B cell (primary cell): Measurements from ENCODE around the gene CIZ1.

Source experiments
- EZH2 ChIP-seq: IDR thresholded peaks from 2 replicates; pipeline ENCODE4 v1.6.1; 2012; ENCODE audit warnings: borderline replicate concordance, low read depth, mild to moderate bottlenecking, moderate library complexity, low read length; ENCODE audit not compliant: insufficient read depth, poor library complexity, severe bottlenecking
- TF ChIP-seq, protein P1 (sequence below): fragments of 200-600 bp; IDR thresholded peaks from one replicate; pipeline ENCODE4 v1.8.0; 2022; ENCODE audit warnings: antibody characterized with exemption, mild to moderate bottlenecking

DNA sequence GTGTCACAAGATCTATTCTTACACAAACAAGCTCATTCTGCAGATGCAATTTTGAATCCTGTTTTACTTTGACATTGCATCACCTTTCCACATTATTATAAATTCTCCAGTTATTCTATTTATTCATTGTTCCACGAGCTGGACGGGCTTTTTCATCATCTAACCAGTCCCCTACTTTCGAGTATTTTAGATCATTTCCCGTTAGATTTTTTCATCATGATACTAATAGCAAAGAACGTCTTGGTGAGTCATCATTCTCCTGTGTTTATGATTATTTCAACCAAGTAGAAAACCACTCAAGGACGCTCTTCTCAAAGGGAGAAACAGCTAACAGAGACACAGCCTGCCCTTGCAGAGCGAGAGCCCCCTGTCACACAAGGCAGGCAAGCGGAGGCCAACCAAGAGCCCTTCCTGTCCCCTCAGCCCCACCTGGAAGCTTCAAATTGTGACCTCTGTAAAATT, 16.2 kb downstream of the CIZ1 start:
- TF ChIP-seq, protein P1, sequence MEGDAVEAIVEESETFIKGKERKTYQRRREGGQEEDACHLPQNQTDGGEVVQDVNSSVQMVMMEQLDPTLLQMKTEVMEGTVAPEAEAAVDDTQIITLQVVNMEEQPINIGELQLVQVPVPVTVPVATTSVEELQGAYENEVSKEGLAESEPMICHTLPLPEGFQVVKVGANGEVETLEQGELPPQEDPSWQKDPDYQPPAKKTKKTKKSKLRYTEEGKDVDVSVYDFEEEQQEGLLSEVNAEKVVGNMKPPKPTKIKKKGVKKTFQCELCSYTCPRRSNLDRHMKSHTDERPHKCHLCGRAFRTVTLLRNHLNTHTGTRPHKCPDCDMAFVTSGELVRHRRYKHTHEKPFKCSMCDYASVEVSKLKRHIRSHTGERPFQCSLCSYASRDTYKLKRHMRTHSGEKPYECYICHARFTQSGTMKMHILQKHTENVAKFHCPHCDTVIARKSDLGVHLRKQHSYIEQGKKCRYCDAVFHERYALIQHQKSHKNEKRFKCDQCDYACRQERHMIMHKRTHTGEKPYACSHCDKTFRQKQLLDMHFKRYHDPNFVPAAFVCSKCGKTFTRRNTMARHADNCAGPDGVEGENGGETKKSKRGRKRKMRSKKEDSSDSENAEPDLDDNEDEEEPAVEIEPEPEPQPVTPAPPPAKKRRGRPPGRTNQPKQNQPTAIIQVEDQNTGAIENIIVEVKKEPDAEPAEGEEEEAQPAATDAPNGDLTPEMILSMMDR: no peak
- TF ChIP-seq EZH2: no peak
